Nephron (organoid): ENCODE results near the gene RTN1.

Experiments used
- H3K27ac Mint-ChIP-seq, 3 experiments: 2 replicates each; pipeline ENCODE4 v1.8.0; 2020; ENCODE audit warnings: mixed read lengths in 3 of 3, mild to moderate bottlenecking in 2 of 3, moderate library complexity in 1 of 3
- H3K27me3 Mint-ChIP-seq: 2 replicates; pipeline ENCODE4 v1.8.0; 2021; ENCODE audit warnings: low read depth, mild to moderate bottlenecking, moderate library complexity, mixed read lengths
- H3K36me3 Mint-ChIP-seq: 2 replicates; pipeline ENCODE4 v1.8.0; 2020; ENCODE audit warnings: low read depth, mixed read lengths
- H3K4me1 Mint-ChIP-seq: 2 replicates; pipeline ENCODE4 v1.8.0; 2020; ENCODE audit warnings: mixed read lengths
- H3K4me3 Mint-ChIP-seq, 3 experiments: 2 replicates each; pipeline ENCODE4 v1.8.0; 2020; ENCODE audit warnings: mild to moderate bottlenecking in 3 of 3, mixed read lengths in 3 of 3, moderate library complexity in 2 of 3
- H3K9me3 Mint-ChIP-seq: 2 replicates; pipeline ENCODE4 v1.8.0; 2020; ENCODE audit warnings: mixed read lengths
- CTCF ChIP-seq, 3 experiments: fragments of 200-600 bp; sonication (generic); IDR thresholded peaks; one replicate each; pipeline ENCODE4 v1.5.0; 2021; ENCODE audit warnings: antibody characterized with exemption in 3 of 3; ENCODE audit not compliant: unreplicated experiment in 3 of 3

RTN1 gene

GRCh38 chr14:59739794-59740193, 130.8 kb downstream of the RTN1 start:
- no peak overlapping the region for H3K4me3 Mint-ChIP-seq
- H3K27ac Mint-ChIP-seq, result peak overlapping the region in 1 of 3 experiments; percentile 13
- no peak for TF ChIP-seq CTCF (IDR thresholded peaks at IDR 0.05; ENCODE audit: unreplicated experiment in 3 of 3)
- H3K36me3 Mint-ChIP-seq, result no peaks in the 10 kb centered on the region
- H3K27me3 Mint-ChIP-seq, result peaks cover 3% of the 10 kb centered on the region
- peaks cover 21% of the 10 kb centered on the region for H3K9me3 Mint-ChIP-seq
- no peaks in the 10 kb centered on the region for H3K4me1 Mint-ChIP-seq

- no peaks in the 10 kb centered on the region for H3K27me3 Mint-ChIP-seq
- TF ChIP-seq CTCF (IDR thresholded peaks at IDR 0.05; ENCODE audit: unreplicated experiment in 3 of 3), result no peak
- H3K9me3 Mint-ChIP-seq, result peaks cover 5% of the 10 kb centered on the region
- no peaks in the 10 kb centered on the region for H3K36me3 Mint-ChIP-seq
- H3K4me3 Mint-ChIP-seq, result no peak overlapping the region
- no peak overlapping the region for H3K27ac Mint-ChIP-seq
- H3K4me1 Mint-ChIP-seq, result no peaks in the 10 kb centered on the region
Measured at GRCh38 chr14:59728304-59728703, 142.3 kb downstream of the RTN1 start.

GRCh38 chr14:59727073-59727661, 143.4 kb downstream of the RTN1 start:
- H3K4me3 Mint-ChIP-seq, result no peak overlapping the region
- peaks cover 5% of the 10 kb centered on the region for H3K9me3 Mint-ChIP-seq
- no peaks in the 10 kb centered on the region for H3K27me3 Mint-ChIP-seq
- no peak for TF ChIP-seq CTCF (IDR thresholded peaks at IDR 0.05; ENCODE audit: unreplicated experiment in 3 of 3)
- no peaks in the 10 kb centered on the region for H3K36me3 Mint-ChIP-seq
- no peak overlapping the region for H3K27ac Mint-ChIP-seq
- no peaks in the 10 kb centered on the region for H3K4me1 Mint-ChIP-seq

- TF ChIP-seq CTCF (IDR thresholded peaks at IDR 0.05; ENCODE audit: unreplicated experiment in 3 of 3), result no peak
- Mint-ChIP-seq H3K27me3 (peaks cover 10% of the 10 kb centered on the region), H3K4me3 (no peak overlapping the region), H3K4me1 (no peaks in the 10 kb centered on the region), H3K27ac (no peak overlapping the region), H3K9me3 (no peaks in the 10 kb centered on the region), H3K36me3 (no peaks in the 10 kb centered on the region)
Measured at GRCh38 chr14:59711080-59711479, 159.5 kb downstream of the RTN1 start.

GRCh38 chr14:59707778-59708561, 162.6 kb downstream of the RTN1 start:
- no peaks in the 10 kb centered on the region for H3K36me3 Mint-ChIP-seq
- H3K27me3 Mint-ChIP-seq, result peaks cover 9% of the 10 kb centered on the region
- H3K4me1 Mint-ChIP-seq, result no peaks in the 10 kb centered on the region
- TF ChIP-seq CTCF (IDR thresholded peaks at IDR 0.05; ENCODE audit: unreplicated experiment in 3 of 3), result peak; percentile 37 to 44 (median 38)
- H3K27ac Mint-ChIP-seq, result no peak overlapping the region
- peaks cover under 1% of the 10 kb centered on the region for H3K9me3 Mint-ChIP-seq
- H3K4me3 Mint-ChIP-seq, result no peak overlapping the region

- Mint-ChIP-seq H3K4me3 (no peak overlapping the region), H3K27ac (no peak overlapping the region), H3K27me3 (peaks cover 9% of the 10 kb centered on the region)
Measured at GRCh38 chr14:59705866-59706265, 164.7 kb downstream of the RTN1 start.

More at GRCh38 chr14:59705866-59706265, 164.7 kb downstream of the RTN1 start:
- Mint-ChIP-seq H3K36me3 (no peaks in the 10 kb centered on the region), H3K4me1 (no peaks in the 10 kb centered on the region), H3K9me3 (peaks cover 7% of the 10 kb centered on the region)
- TF ChIP-seq CTCF (IDR thresholded peaks at IDR 0.05; ENCODE audit: unreplicated experiment in 3 of 3), result no peak
